SU-DHL-6 (cell line): ENCODE measurements around the gene UBASH3A.

Source experiments
- H2AFZ ChIP-seq: fragments of 200-600 bp; sonication (generic); 2 replicates; pipeline ENCODE4 v1.6.1; 2014; ENCODE audit warnings: low read depth, mild to moderate bottlenecking, moderate library complexity, mixed read lengths, antibody characterized with exemption, low read length; ENCODE audit not compliant: severe bottlenecking
- H3F3A ChIP-seq: fragments of 200-600 bp; shearing (Covaris generic); 2 replicates; pipeline ENCODE4 v1.6.0; 2016; ENCODE audit warnings: antibody characterized with exemption, mild to moderate bottlenecking; ENCODE audit not compliant: insufficient read depth
- H3K27ac ChIP-seq: fragments of 200-600 bp; sonication (generic); 2 replicates; pipeline ENCODE4 v1.5.1; 2016; ENCODE audit warnings: low read depth, mild to moderate bottlenecking, low read length, moderate library complexity, mixed read lengths
- H3K27me3 ChIP-seq: fragments of 200-600 bp; sonication (generic), shearing (Covaris generic); 2 replicates; pipeline ENCODE4 v1.6.0; 2014; ENCODE audit warnings: mild to moderate bottlenecking, low read length
- H3K36me3 ChIP-seq: fragments of 200-600 bp; sonication (generic); 2 replicates; pipeline ENCODE4 v1.6.1; 2014; ENCODE audit warnings: mild to moderate bottlenecking, low read length, mixed read lengths
- H3K4me2 ChIP-seq: fragments of 300-600, 200-600 bp; shearing (Covaris generic), sonication (generic); 2 replicates; pipeline ENCODE4 v1.6.0; 2014; ENCODE audit warnings: low read length, low read depth, mild to moderate bottlenecking; ENCODE audit not compliant: poor library complexity, severe bottlenecking
- H3K4me3 ChIP-seq: fragments of 200-600 bp; sonication (generic); 2 replicates; pipeline ENCODE4 v1.5.1; 2014; ENCODE audit warnings: antibody characterized with exemption, low read length, mild to moderate bottlenecking, mixed read lengths; ENCODE audit not compliant: insufficient read depth, poor library complexity, severe bottlenecking
- H3K79me2 ChIP-seq: fragments of 200-600 bp; sonication (generic); 2 replicates; pipeline ENCODE4 v1.6.1; 2014; ENCODE audit warnings: mild to moderate bottlenecking, low read length, moderate library complexity; ENCODE audit not compliant: insufficient read depth
- H3K9ac ChIP-seq: fragments of 200-600 bp; sonication (generic); 2 replicates; pipeline ENCODE4 v1.7.0; 2014; ENCODE audit warnings: mild to moderate bottlenecking, low read length
- H3K9me2 ChIP-seq: fragments of 200-600 bp; sonication (generic); replicated peaks from 2 replicates; pipeline ENCODE4 v1.6.1; 2014; ENCODE audit warnings: low read length; ENCODE audit not compliant: insufficient read depth
- H3K9me3 ChIP-seq: fragments of 200-600 bp; sonication (generic); 2 replicates; pipeline ENCODE4 v1.6.1; 2014; ENCODE audit warnings: low read length, mixed read lengths; ENCODE audit not compliant: insufficient read depth
- H4K20me1 ChIP-seq: fragments of 200-600 bp; sonication (generic); 2 replicates; pipeline ENCODE4 v1.6.1; 2014; ENCODE audit warnings: low read depth, mild to moderate bottlenecking, antibody characterized with exemption, low read length, moderate library complexity, mixed read lengths
- CTCF ChIP-seq: fragments of 200-600 bp; sonication (generic); IDR thresholded peaks from one replicate; pipeline ENCODE4 v1.5.1; 2017; ENCODE audit warnings: antibody characterized with exemption, mild to moderate bottlenecking, low read length, moderate library complexity; ENCODE audit not compliant: insufficient read depth, poor library complexity, severe bottlenecking
- EZH2phosphoT487 ChIP-seq: fragments of 200-600 bp; sonication (generic), shearing (Covaris generic); conservative IDR thresholded peaks from 2 replicates; pipeline ENCODE4 v1.6.1; 2018; ENCODE audit warnings: mild to moderate bottlenecking, antibody characterized with exemption, low read length, moderate library complexity, mixed read lengths

UBASH3A gene

GRCh38 chr21:42409366-42409765 lies 5.7 kb downstream of the UBASH3A start:
- Histone ChIP-seq H4K20me1 (no peaks in the 10 kb centered on the region), H3K9ac (no peak overlapping the region), H3K79me2 (no peaks in the 10 kb centered on the region), H3K9me2 (no peaks in the 10 kb centered on the region), H3K36me3 (no peaks in the 10 kb centered on the region), H3K27me3 (no peaks in the 10 kb centered on the region), H3K27ac (no peak overlapping the region), H3K4me3 (no peak overlapping the region), H3K4me2 (no peak overlapping the region), H3K9me3 (no peaks in the 10 kb centered on the region), H2AFZ (no peak overlapping the region), H3F3A (no peaks in the 10 kb centered on the region)
- TF ChIP-seq CTCF = no peak
- TF ChIP-seq EZH2phosphoT487 = no peak

- H3K9ac ChIP-seq = no peak overlapping the region
- no peaks in the 10 kb centered on the region for H3K9me3 ChIP-seq
- no peaks in the 10 kb centered on the region for H3K9me2 ChIP-seq
- H3K4me2 ChIP-seq = no peak overlapping the region
- no peaks in the 10 kb centered on the region for H4K20me1 ChIP-seq
- H3F3A ChIP-seq = no peaks in the 10 kb centered on the region
- no peak for TF ChIP-seq CTCF
- no peak for TF ChIP-seq EZH2phosphoT487
- H3K27ac ChIP-seq = no peak overlapping the region
- H3K79me2 ChIP-seq = no peaks in the 10 kb centered on the region
- H3K36me3 ChIP-seq = no peaks in the 10 kb centered on the region
- H3K27me3 ChIP-seq = no peaks in the 10 kb centered on the region
- H2AFZ ChIP-seq = no peak overlapping the region
- H3K4me3 ChIP-seq = no peak overlapping the region
These were observed 7.6 kb downstream of the UBASH3A start for GRCh38 chr21:42411197-42411869.

- Histone ChIP-seq H3K4me3 (no peak overlapping the region), H3F3A (no peaks in the 10 kb centered on the region), H3K79me2 (no peaks in the 10 kb centered on the region), H3K36me3 (no peaks in the 10 kb centered on the region), H2AFZ (no peak overlapping the region), H3K9ac (no peak overlapping the region), H3K9me2 (no peaks in the 10 kb centered on the region), H3K27ac (no peak overlapping the region), H3K27me3 (no peaks in the 10 kb centered on the region), H4K20me1 (no peaks in the 10 kb centered on the region), H3K9me3 (no peaks in the 10 kb centered on the region), H3K4me2 (no peak overlapping the region)
- TF ChIP-seq EZH2phosphoT487 (no peak), CTCF (no peak)
These were observed 8.4 kb downstream of the UBASH3A start for GRCh38 chr21:42411891-42412635.
